Thyroid gland (tissue), 4 donors: ENCODE measurements around the gene AQP2. TPM values are rescaled to one million over a fixed set of nuclear protein-coding genes. Genes with fewer than 3 reads are reported as not detected.
"Not testable (repeated sequence)": the region's sequence is repeated elsewhere in the genome, so short reads cannot be mapped to it uniquely, and the experiment has no call there.

Experiments
- DNase-seq, 2 donors: peaks; one replicate each; pipeline ENCODE4 v3.0.0-alpha.2; 2019
- H3K27ac ChIP-seq, 3 donors: fragments of 200-600 bp; sonication (generic); 1 replicate in 2 of 3; 2 replicates in 1 of 3; pipeline ENCODE4 v1.5.1; 2016 to 2019; ENCODE audit warnings: mild to moderate bottlenecking in 1 of 3, moderate library complexity in 1 of 3
- H3K27me3 ChIP-seq: fragments of 200-600 bp; sonication (generic); one replicate; pipeline ENCODE4 v1.5.1; 2019
- H3K36me3 ChIP-seq, 2 donors: fragments of 200-600 bp; sonication (generic); one replicate each; pipeline ENCODE4 v1.5.1; 2016 to 2019
- H3K4me1 ChIP-seq, 2 donors: fragments of 200-600 bp; sonication (generic); one replicate each; pipeline ENCODE4 v1.5.1; 2017 to 2019
- H3K4me3 ChIP-seq, 3 donors: fragments of 200-600 bp; sonication (generic); replicated peaks in 1 of 3; 1 replicate in 2 of 3; 2 replicates in 1 of 3; pipeline ENCODE4 v1.5.1; 2016; ENCODE audit warnings: mild to moderate bottlenecking in 1 of 3
- H3K9me3 ChIP-seq: fragments of 200-600 bp; sonication (generic); one replicate; pipeline ENCODE4 v1.5.1; 2017
- POLR2A ChIP-seq, 2 donors: fragments of 450-650 bp; IDR thresholded peaks; one replicate each; pipeline ENCODE4 v1.6.1; 2017; ENCODE audit warnings: antibody characterized with exemption in 2 of 2, mild to moderate bottlenecking in 2 of 2, moderate library complexity in 1 of 2
- WGBS, 2 donors: methylation state at CpG; one replicate each; pipeline ENCODE4 v1.1.5; 2017; 5-methylcytosine and 5-hydroxymethylcytosine counted together
- intact Hi-C: fragments of 100-400 bp; cut with DNase I; formaldehyde crosslinking; loops from one replicate; pipeline ENCODE4 v1.15.1; 2023
- total RNA-seq, 4 donors: library from RNA; depleted of rRNA; stranded (reverse); fragments of >200 nt; gene quantifications; one replicate each; pipeline ENCODE4 v1.2.3, GENCODE V29; 2016
- TF ChIP-seq, protein P1 (sequence below), 6 experiments: fragments of 200-600 bp in 3 of 6; fragments of 450-650 bp in 3 of 6; sonication (generic) in 3 of 6; IDR thresholded peaks; one replicate each; pipeline ENCODE4 v1.5.1; 2016 to 2019; ENCODE audit warnings: antibody characterized with exemption in 6 of 6, mild to moderate bottlenecking in 2 of 6, inconsistent platforms in 1 of 6, moderate library complexity in 1 of 6

The AQP2 gene
- total RNA-seq, 4 donors from 2014 or later, result 0.67 TPM; not detected in 3

DNA sequence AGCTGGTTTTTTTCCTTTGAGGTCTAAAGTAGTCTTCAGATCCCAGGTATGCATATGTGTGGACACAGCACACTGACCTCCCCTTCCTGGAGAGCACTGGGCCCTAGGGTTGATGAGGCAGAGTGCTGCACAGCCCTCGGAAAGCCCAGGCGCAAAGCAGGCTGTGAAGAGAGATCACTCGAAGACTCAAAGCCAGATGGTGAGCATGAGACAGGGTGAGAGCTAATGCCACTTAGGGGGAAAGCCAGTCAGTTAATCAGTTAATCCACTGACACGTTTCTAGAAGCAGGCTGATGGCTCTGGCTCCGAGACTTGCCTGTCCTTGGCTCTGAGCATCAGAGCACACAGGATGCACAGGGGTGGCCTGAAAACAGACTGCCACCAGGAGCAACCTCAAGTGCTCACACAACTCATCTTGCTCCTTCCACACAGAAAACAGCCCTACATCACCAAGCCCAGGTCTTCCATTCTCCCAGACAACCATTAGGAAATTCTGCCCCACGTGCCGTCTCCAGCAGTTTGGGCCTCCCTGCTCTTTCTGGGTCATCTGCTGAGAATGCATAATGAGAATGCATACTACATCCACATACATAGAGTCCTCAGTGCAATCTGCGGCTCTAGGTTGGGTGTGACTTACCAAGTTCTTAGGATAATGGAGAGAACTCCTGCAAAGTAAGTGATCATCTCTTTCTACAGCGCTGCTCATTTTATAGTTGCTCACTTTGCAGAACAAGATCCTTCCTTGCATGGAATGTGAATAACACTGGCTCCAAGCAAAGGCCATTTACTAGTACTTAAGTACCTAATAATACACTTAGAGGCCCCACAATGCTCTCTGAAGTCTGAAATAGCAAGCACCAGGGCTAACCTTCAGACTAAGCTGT lies 34.2 kb downstream of the AQP2 start:
- Histone ChIP-seq H3K4me3 (no peak overlapping the region), H3K9me3 (no peaks in the 10 kb centered on the region), H3K36me3 (no peaks in the 10 kb centered on the region), H3K27me3 (no peaks in the 10 kb centered on the region), H3K27ac (no peak overlapping the region), H3K4me1 (no peaks in the 10 kb centered on the region)
- intact Hi-C loops, result no loop called here
- DNase-seq, result no peak
- 84 to 88% methylated on average over 9 of the region's 9 CpGs for WGBS, 2 donors
- no peak for TF ChIP-seq POLR2A (IDR thresholded peaks at IDR 0.05)
- TF ChIP-seq, protein P1, sequence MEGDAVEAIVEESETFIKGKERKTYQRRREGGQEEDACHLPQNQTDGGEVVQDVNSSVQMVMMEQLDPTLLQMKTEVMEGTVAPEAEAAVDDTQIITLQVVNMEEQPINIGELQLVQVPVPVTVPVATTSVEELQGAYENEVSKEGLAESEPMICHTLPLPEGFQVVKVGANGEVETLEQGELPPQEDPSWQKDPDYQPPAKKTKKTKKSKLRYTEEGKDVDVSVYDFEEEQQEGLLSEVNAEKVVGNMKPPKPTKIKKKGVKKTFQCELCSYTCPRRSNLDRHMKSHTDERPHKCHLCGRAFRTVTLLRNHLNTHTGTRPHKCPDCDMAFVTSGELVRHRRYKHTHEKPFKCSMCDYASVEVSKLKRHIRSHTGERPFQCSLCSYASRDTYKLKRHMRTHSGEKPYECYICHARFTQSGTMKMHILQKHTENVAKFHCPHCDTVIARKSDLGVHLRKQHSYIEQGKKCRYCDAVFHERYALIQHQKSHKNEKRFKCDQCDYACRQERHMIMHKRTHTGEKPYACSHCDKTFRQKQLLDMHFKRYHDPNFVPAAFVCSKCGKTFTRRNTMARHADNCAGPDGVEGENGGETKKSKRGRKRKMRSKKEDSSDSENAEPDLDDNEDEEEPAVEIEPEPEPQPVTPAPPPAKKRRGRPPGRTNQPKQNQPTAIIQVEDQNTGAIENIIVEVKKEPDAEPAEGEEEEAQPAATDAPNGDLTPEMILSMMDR (IDR thresholded peaks at IDR 0.05), result no peak

DNA sequence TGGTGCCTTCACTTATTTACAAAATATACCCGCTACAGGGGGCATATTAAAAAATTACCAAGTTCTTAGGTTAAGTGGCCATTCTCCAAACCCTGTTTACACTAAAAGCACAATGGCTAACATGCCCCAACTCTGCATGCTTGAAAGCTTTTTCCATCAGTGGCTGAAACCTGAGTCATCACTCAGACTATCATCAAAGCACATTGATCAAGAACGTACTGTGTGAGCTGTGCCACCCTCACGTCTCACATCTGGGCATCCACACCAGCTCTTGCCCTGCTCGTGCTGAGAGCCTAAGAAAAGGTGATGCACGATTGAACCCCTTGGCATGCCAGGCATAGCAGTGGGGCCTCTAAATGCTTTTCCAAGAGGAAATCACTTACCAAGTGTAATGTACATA lies 35.4 kb downstream of the AQP2 start:
- no peak overlapping the region for H3K4me3 ChIP-seq
- WGBS, 2 donors, result 88 to 89% methylated on average over 5 of the region's 5 CpGs
- no peak for TF ChIP-seq POLR2A (IDR thresholded peaks at IDR 0.05)
- TF ChIP-seq, protein P1 (IDR thresholded peaks at IDR 0.05), result no peak
- no peak overlapping the region for H3K27ac ChIP-seq
- H3K27me3 ChIP-seq, result no peaks in the 10 kb centered on the region
- H3K9me3 ChIP-seq, result no peaks in the 10 kb centered on the region
- DNase-seq, result no peak
- no peaks in the 10 kb centered on the region for H3K36me3 ChIP-seq
- no peaks in the 10 kb centered on the region for H3K4me1 ChIP-seq
- intact Hi-C loops, result no loop called here

DNA sequence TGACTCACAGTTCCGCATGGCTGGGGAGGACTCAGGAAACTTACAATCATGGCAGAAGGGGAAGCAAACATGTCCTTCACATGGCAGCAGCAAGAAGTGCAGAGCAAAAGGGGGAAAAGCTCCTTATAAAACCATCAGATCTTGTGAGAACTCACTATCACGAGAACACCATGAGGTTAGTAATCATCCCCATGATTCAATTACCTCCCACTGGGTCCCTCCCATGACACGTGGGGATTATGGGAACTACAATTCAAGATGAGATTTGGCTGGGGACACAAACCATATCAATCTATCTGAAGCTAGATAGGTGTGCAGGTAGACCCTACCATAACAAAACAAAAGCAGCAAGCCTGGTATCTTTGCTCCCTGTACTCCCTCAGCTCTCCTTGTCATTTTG lies 35.9 kb downstream of the AQP2 start:
- WGBS, 2 donors, result 89 to 98% methylated on average over 3 of the region's 3 CpGs
- intact Hi-C loops, result not testable (repeated sequence)

DNA sequence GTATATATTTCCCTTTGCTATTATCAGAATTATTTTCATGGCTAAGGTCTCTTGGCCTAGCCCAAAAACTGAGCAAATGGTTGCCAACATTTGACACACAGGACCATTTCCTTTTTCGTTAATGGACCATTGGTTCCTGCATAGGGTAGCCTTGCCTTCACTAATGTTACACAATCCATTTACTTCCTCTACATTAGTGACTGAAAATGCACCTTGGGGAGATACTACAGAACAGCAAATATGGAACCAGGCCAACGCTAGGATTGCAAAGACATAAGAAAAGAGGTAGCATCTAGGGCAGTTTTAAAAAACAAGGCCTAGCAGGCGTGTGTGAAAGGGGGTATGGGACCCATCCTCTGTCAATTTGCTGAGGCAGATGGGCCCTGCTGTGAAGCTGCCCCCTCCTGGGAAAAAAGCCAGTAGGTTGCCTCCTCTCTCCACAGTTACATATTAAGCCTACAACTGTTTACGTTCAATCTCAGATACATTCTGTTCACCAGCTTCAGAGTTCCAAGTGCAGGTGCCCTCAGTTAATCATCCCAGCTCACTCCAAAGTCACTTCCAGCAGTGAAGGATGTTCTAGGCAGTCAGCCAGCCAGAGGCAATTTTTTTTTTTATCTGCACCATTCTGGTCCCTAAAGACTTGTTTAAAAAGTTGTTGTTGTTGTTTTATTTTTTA lies 37.2 kb downstream of the AQP2 start:
- H3K36me3 ChIP-seq, result no peaks in the 10 kb centered on the region

More for the DNA sequence above, 35.9 kb downstream of the AQP2 start:
- H3K27ac ChIP-seq, H3K4me1 ChIP-seq, DNase-seq, H3K9me3 ChIP-seq, H3K36me3 ChIP-seq, H3K27me3 ChIP-seq, H3K4me3 ChIP-seq: not testable (repeated sequence)

DNA sequence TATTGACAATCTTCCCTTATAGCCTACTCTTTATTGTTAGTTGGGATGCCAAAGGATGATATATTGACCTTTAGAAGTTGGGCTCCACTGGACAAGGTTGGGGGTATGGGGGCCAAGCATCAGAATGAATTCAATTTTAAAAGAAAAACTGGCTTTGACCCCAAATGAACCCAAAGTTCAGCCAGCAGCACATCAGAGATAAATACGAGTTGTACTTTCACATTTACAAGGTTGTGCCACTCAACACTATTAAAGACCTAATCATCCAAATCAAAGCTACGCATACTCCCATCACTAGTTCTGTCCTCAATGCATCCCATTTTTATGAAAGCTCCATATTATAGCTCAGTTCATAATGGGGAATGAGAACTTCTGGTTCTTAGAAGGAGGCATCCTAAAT lies 38.9 kb downstream of the AQP2 start:
- H3K27me3 ChIP-seq, H3K27ac ChIP-seq, H3K4me3 ChIP-seq, H3K36me3 ChIP-seq, DNase-seq, H3K4me1 ChIP-seq, H3K9me3 ChIP-seq, intact Hi-C loops: not testable (repeated sequence)
- WGBS, 2 donors, result 92 to 98% methylated on average over 2 of the region's 2 CpGs

More for the DNA sequence above, 37.2 kb downstream of the AQP2 start:
- no peaks in the 10 kb centered on the region for H3K4me1 ChIP-seq
- H3K27ac ChIP-seq, result no peak overlapping the region
- TF ChIP-seq, protein P1 (IDR thresholded peaks at IDR 0.05), result no peak
- TF ChIP-seq POLR2A (IDR thresholded peaks at IDR 0.05), result no peak
- WGBS, 2 donors, result 84 to 95% methylated on average over 4 of the region's 4 CpGs
- H3K4me3 ChIP-seq, result no peak overlapping the region
- DNase-seq, result no peak
- intact Hi-C loops, result no loop called here
- no peaks in the 10 kb centered on the region for H3K27me3 ChIP-seq
- no peaks in the 10 kb centered on the region for H3K9me3 ChIP-seq

DNA sequence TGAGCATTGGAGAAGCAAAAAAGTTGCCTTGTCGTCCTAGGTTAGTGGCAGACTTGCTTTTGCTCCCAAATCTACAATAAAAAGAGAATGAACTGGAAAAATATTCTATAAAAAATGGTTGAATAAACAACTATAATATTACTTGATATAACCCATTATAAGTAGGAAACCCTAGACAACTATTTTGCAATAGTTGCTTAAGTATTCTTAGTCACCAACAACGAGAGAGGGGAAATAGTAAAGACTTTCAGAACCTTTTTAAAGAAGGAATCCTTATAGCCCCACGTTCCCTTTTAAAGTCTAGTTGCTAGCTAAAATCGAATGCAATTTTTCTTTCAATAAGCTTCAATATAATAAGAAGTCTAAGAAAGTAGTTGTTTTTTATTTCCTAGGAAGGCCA lies 39.7 kb downstream of the AQP2 start:
- Histone ChIP-seq H3K9me3 (no peaks in the 10 kb centered on the region), H3K27me3 (no peaks in the 10 kb centered on the region), H3K36me3 (peaks cover 0 to 3% of the 10 kb centered on the region in 2 donors), H3K4me1 (no peaks in the 10 kb centered on the region), H3K4me3 (no peak overlapping the region), H3K27ac (no peak overlapping the region)
- WGBS, 2 donors, result 89% methylated on average over 4 of the region's 4 CpGs
- DNase-seq, result no peak
- TF ChIP-seq, protein P1 (IDR thresholded peaks at IDR 0.05), result no peak
- no peak for TF ChIP-seq POLR2A (IDR thresholded peaks at IDR 0.05)
- intact Hi-C loops, result no loop called here
